OCI-LY3 (cell line): ENCODE data around the gene CNOT10.

Experiments
- H2AFZ ChIP-seq: fragments of 200-600, 300-600 bp; shearing (Covaris generic); 2 replicates; pipeline ENCODE4 v1.6.0; 2014; ENCODE audit warnings: antibody characterized with exemption, low read depth, low read length
- H3K27ac ChIP-seq: fragments of 200-600, 300-600 bp; sonication (generic); 2 replicates; pipeline ENCODE4 v1.5.1; 2014; ENCODE audit warnings: mild to moderate bottlenecking, low read length, moderate library complexity, mixed read lengths
- H3K27me3 ChIP-seq: fragments of 200-600, 300-600 bp; sonication (generic); 2 replicates; pipeline ENCODE4 v1.6.1; 2014; ENCODE audit warnings: low read depth, low read length, mixed read lengths
- H3K36me3 ChIP-seq: fragments of 200-600, 300-600 bp; sonication (generic); replicated peaks from 2 replicates; pipeline ENCODE3; 2014; ENCODE audit warnings: low read depth, low read length, mixed read lengths
- H3K4me1 ChIP-seq: fragments of 300-600, 200-600 bp; sonication (generic); 2 replicates; pipeline ENCODE4 v1.6.1; 2014; ENCODE audit warnings: low read length, mixed read lengths
- H3K4me2 ChIP-seq: fragments of 200-600, 300-600 bp; sonication (generic); 2 replicates; pipeline ENCODE4 v1.6.1; 2014; ENCODE audit warnings: low read length, mixed read lengths
- H3K4me3 ChIP-seq: fragments of 300-600, 200-600 bp; sonication (generic); 2 replicates; pipeline ENCODE4 v1.5.1; 2014; ENCODE audit warnings: antibody characterized with exemption, mild to moderate bottlenecking, low read length, moderate library complexity
- H3K79me2 ChIP-seq: fragments of 300-600, 200-600 bp; shearing (Covaris generic); 2 replicates; pipeline ENCODE4 v1.6.1; 2014; ENCODE audit warnings: mild to moderate bottlenecking, low read length, mixed read lengths
- H3K9ac ChIP-seq: fragments of 300-600, 200-600 bp; shearing (Covaris generic); 2 replicates; pipeline ENCODE4 v1.6.0; 2014; ENCODE audit warnings: mild to moderate bottlenecking, low read length, moderate library complexity
- H3K9me3 ChIP-seq: fragments of 200-600, 300-600 bp; shearing (Covaris generic); 2 replicates; pipeline ENCODE4 v1.6.1; 2014; ENCODE audit warnings: low read length, mixed read lengths; ENCODE audit not compliant: insufficient read depth
- H4K20me1 ChIP-seq: fragments of 200-600, 300-600 bp; sonication (generic); 2 replicates; pipeline ENCODE4 v1.6.1; 2016; ENCODE audit warnings: low read length, mixed read lengths; ENCODE audit not compliant: insufficient read depth
- CTCF ChIP-seq: fragments of 200-600, 300-600 bp; sonication (generic); IDR thresholded peaks from 2 replicates; pipeline ENCODE4 v1.5.1; 2014; ENCODE audit warnings: antibody characterized with exemption, low read length, low read depth
- EZH2phosphoT487 ChIP-seq: fragments of 200-600 bp; shearing (Covaris generic); IDR thresholded peaks from 2 replicates; pipeline ENCODE4 v1.6.1; 2018; ENCODE audit warnings: antibody characterized with exemption, mixed run types, low read depth

CNOT10 gene

GRCh38 chr3:32751377-32751776 lies 66.4 kb downstream of the CNOT10 start:
- Histone ChIP-seq H3K9me3 (no peaks in the 10 kb centered on the region), H2AFZ (no peak overlapping the region), H3K79me2 (no peaks in the 10 kb centered on the region), H3K4me3 (no peak overlapping the region), H3K4me2 (no peak overlapping the region), H3K27me3 (no peaks in the 10 kb centered on the region), H3K27ac (no peak overlapping the region), H3K9ac (no peak overlapping the region), H4K20me1 (no peaks in the 10 kb centered on the region), H3K4me1 (no peaks in the 10 kb centered on the region), H3K36me3 (peaks cover 13% of the 10 kb centered on the region)
- TF ChIP-seq CTCF (no peak), EZH2phosphoT487 (no peak)

GRCh38 chr3:32755761-32756160 lies 70.8 kb downstream of the CNOT10 start:
- Histone ChIP-seq H3K27me3 (no peaks in the 10 kb centered on the region), H3K27ac (no peak overlapping the region), H4K20me1 (no peaks in the 10 kb centered on the region), H2AFZ (no peak overlapping the region), H3K9me3 (no peaks in the 10 kb centered on the region), H3K4me2 (no peak overlapping the region), H3K4me1 (no peaks in the 10 kb centered on the region), H3K79me2 (no peaks in the 10 kb centered on the region), H3K4me3 (no peak overlapping the region), H3K9ac (no peak overlapping the region), H3K36me3 (peaks cover 15% of the 10 kb centered on the region)
- no peak for TF ChIP-seq EZH2phosphoT487
- TF ChIP-seq CTCF = no peak

GRCh38 chr3:32757618-32758374 lies 72.8 kb downstream of the CNOT10 start:
- no peak overlapping the region for H3K27ac ChIP-seq
- no peak overlapping the region for H2AFZ ChIP-seq
- no peaks in the 10 kb centered on the region for H3K79me2 ChIP-seq
- no peaks in the 10 kb centered on the region for H3K27me3 ChIP-seq
- no peak overlapping the region for H3K4me2 ChIP-seq
- TF ChIP-seq EZH2phosphoT487 = no peak
- TF ChIP-seq CTCF = no peak
- H3K4me3 ChIP-seq = no peak overlapping the region
- H3K9ac ChIP-seq = no peak overlapping the region
- H3K4me1 ChIP-seq = no peaks in the 10 kb centered on the region
- H3K36me3 ChIP-seq = peaks cover 19% of the 10 kb centered on the region
- no peaks in the 10 kb centered on the region for H3K9me3 ChIP-seq
- no peaks in the 10 kb centered on the region for H4K20me1 ChIP-seq

- TF ChIP-seq CTCF (no peak), EZH2phosphoT487 (no peak)
- Histone ChIP-seq H3K9ac (no peak overlapping the region), H3K4me2 (no peak overlapping the region)
Measured at GRCh38 chr3:32758375-32758753, 73.4 kb downstream of the CNOT10 start.

More at GRCh38 chr3:32758375-32758753, 73.4 kb downstream of the CNOT10 start:
- H3K4me3 ChIP-seq = no peak overlapping the region
- H3K36me3 ChIP-seq = peaks cover 16% of the 10 kb centered on the region
- no peak overlapping the region for H2AFZ ChIP-seq
- no peaks in the 10 kb centered on the region for H3K27me3 ChIP-seq
- H3K9me3 ChIP-seq = no peaks in the 10 kb centered on the region
- no peaks in the 10 kb centered on the region for H3K4me1 ChIP-seq
- H3K27ac ChIP-seq = no peak overlapping the region
- H4K20me1 ChIP-seq = no peaks in the 10 kb centered on the region
- no peaks in the 10 kb centered on the region for H3K79me2 ChIP-seq
